GM23338 (cell line): ENCODE measurements around the gene NFATC2IP. TPM values are rescaled to one million over a fixed set of nuclear protein-coding genes. Genes with fewer than 3 reads are reported as not detected.
"Not testable (repeated sequence)": the region's sequence is repeated elsewhere in the genome, so short reads cannot be mapped to it uniquely, and the experiment has no call there.

Source experiments
- ATAC-seq: fragments of 200-7000 bp; cut with Tn5 transposase; 3 replicates; pipeline ENCODE4 v1.9.1; 2020
- DNase-seq: peaks from one replicate; pipeline ENCODE4 v3.0.0-alpha.2; 2015; ENCODE audit warnings: low spot score
- H2AFZ ChIP-seq: fragments of 200-600 bp; sonication (generic); 2 replicates; pipeline ENCODE4 v1.8.0; 2016; ENCODE audit warnings: antibody characterized with exemption, mild to moderate bottlenecking, moderate library complexity
- H3F3A ChIP-seq: fragments of 200-600 bp; sonication (generic); replicated peaks from 2 replicates; pipeline ENCODE4 v1.8.0; 2017; ENCODE audit warnings: antibody characterized with exemption, mixed run types, low read depth
- H3K27ac ChIP-seq: fragments of 200-600 bp; sonication (generic); 2 replicates; pipeline ENCODE4 v1.6.1; 2016; ENCODE audit warnings: low read depth
- H3K27me3 ChIP-seq: fragments of 200-600 bp; sonication (generic); 2 replicates; pipeline ENCODE4 v1.8.0; 2016; ENCODE audit warnings: mild to moderate bottlenecking, mixed run types, moderate library complexity; ENCODE audit not compliant: insufficient read depth
- H3K36me3 ChIP-seq: fragments of 200-600 bp; sonication (generic); 2 replicates; pipeline ENCODE4 v1.8.0; 2016; ENCODE audit warnings: mild to moderate bottlenecking; ENCODE audit not compliant: insufficient read depth
- H3K4me1 ChIP-seq: fragments of 200-600 bp; sonication (generic); 2 replicates; pipeline ENCODE4 v1.8.0; 2016; ENCODE audit warnings: mild to moderate bottlenecking, moderate library complexity; ENCODE audit not compliant: insufficient read depth
- H3K4me2 ChIP-seq: fragments of 200-600 bp; sonication (generic); 2 replicates; pipeline ENCODE4 v1.7.1; 2017; ENCODE audit warnings: mixed run types
- H3K4me3 ChIP-seq: fragments of 200-600 bp; sonication (generic); 2 replicates; pipeline ENCODE4 v1.6.1; 2016; ENCODE audit warnings: mixed run types
- H3K79me2 ChIP-seq: fragments of 200-600 bp; sonication (generic); replicated peaks from 2 replicates; pipeline ENCODE4 v1.8.0; 2017; ENCODE audit warnings: mild to moderate bottlenecking; ENCODE audit not compliant: insufficient read depth
- H3K9me2 ChIP-seq: fragments of 200-600 bp; sonication (generic); 2 replicates; pipeline ENCODE4 v1.8.0; 2017; ENCODE audit not compliant: insufficient read depth
- H4K20me1 ChIP-seq: fragments of 200-600 bp; sonication (generic); replicated peaks from 2 replicates; pipeline ENCODE4 v1.8.0; 2017; ENCODE audit warnings: mild to moderate bottlenecking; ENCODE audit not compliant: insufficient read depth
- H3K27ac Mint-ChIP-seq: 2 replicates; pipeline ENCODE4 v1.8.0; 2020; ENCODE audit warnings: inconsistent platforms, mild to moderate bottlenecking, moderate library complexity, mixed read lengths
- H3K27me3 Mint-ChIP-seq: 3 replicates; pipeline ENCODE4 v1.8.0; 2022; ENCODE audit warnings: low read depth, mild to moderate bottlenecking, moderate library complexity, mixed read lengths, inconsistent platforms; ENCODE audit not compliant: insufficient read depth, poor library complexity
- H3K36me3 Mint-ChIP-seq: 3 replicates; pipeline ENCODE4 v1.8.0; 2021; ENCODE audit warnings: low read depth, mild to moderate bottlenecking, inconsistent platforms, moderate library complexity, mixed read lengths
- H3K4me1 Mint-ChIP-seq: 3 replicates; pipeline ENCODE4 v1.8.0; 2020; ENCODE audit warnings: mild to moderate bottlenecking, inconsistent platforms, mixed read lengths
- H3K4me3 Mint-ChIP-seq: 3 replicates; pipeline ENCODE4 v1.8.0; 2021; ENCODE audit warnings: moderate library complexity, mild to moderate bottlenecking, inconsistent platforms, mixed read lengths
- H3K9me3 Mint-ChIP-seq: 3 replicates; pipeline ENCODE4 v1.8.0; 2020; ENCODE audit warnings: moderate library complexity, mild to moderate bottlenecking, inconsistent platforms, mixed read lengths
- ETS1 ChIP-seq: IDR thresholded peaks from 2 replicates; pipeline ENCODE4 v1.6.1; 2016; ENCODE audit warnings: antibody characterized with exemption
- JUNB ChIP-seq: IDR thresholded peaks from one replicate; pipeline ENCODE4 v1.6.1; 2016; ENCODE audit warnings: antibody characterized with exemption; ENCODE audit not compliant: unreplicated experiment
- NANOG ChIP-seq: IDR thresholded peaks from 2 replicates; pipeline ENCODE4 v1.6.1; 2016; ENCODE audit warnings: antibody characterized with exemption, borderline replicate concordance
- POLR2AphosphoS5 ChIP-seq: IDR thresholded peaks from 2 replicates; pipeline ENCODE4 v1.6.1; 2016; ENCODE audit warnings: antibody characterized with exemption, low read depth
- STAT1 ChIP-seq: IDR thresholded peaks from one replicate; pipeline ENCODE4 v1.6.1; 2016; ENCODE audit warnings: antibody characterized with exemption; ENCODE audit not compliant: unreplicated experiment
- ZNF462 ChIP-seq: fragments of 250-450 bp; sonication (Bioruptor Pico); IDR thresholded peaks from 2 replicates; pipeline ENCODE4 v1.5.0; 2020; ENCODE audit warnings: mild to moderate bottlenecking, moderate library complexity
- polyA plus RNA-seq: library from polyadenylated mRNA; unstranded; fragments of >200 nt; fragmentation: Nextera tagmentation; extraction: Ambion mirVana; gene quantifications from 2 replicates; pipeline ENCODE4 v1.2.1, GENCODE V29; 2016
- total RNA-seq: library from RNA; depleted of rRNA; stranded (reverse); fragments of >200 nt; shearing (Covaris generic); gene quantifications from 2 replicates; pipeline ENCODE4 v1.2.3, GENCODE V29; 2014

The NFATC2IP gene
- total and polyA plus RNA-seq, 2 experiments from 2014 or later: 23.5 to 65.4 TPM

DNA sequence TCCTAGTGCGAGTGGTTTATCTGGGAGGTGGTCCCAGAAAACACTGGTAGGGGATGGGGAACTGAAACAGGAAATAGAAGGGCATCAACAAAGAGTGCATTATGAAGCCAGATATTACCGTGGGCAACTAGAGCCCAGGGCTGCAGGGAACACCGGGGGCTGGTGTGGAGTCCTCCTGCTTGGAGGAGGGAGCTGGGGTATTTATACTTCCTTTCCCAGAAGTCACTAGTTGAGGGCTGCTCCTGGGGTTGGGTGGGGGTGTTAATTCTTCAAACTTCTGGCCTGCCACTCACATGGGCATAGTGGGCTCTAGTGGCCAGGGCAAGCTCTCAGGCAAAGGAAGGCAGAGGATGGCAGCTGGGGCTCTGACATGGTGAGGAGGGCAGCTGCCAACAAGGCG lies 48.8 kb downstream of the NFATC2IP start (continued):
- no peak for TF ChIP-seq JUNB
- TF ChIP-seq NANOG: no peak
- no peak for TF ChIP-seq STAT1

DNA sequence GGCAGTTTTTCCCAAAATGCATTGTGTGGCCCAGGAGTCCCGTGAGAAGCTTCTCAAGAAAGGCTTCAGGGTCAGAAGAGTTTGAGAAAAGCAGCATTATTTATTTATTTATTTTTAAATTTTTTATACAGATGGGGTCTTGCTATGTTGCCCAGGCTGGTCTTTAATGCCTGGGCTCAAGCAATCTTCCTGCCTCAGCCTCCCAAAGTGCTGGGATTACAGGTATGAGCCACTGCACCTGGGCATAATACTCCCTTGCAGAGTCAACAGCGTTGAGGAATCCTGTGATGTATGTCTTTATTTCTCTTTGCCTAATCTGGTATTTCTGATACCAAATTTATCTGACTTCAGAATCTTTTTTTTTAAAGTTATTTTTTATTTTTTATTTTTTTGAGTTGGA lies 49.3 kb downstream of the NFATC2IP start:
- no peak overlapping the region for H3K27ac ChIP-seq
- Mint-ChIP-seq H3K4me1 (no peaks in the 10 kb centered on the region), H3K27me3 (peaks cover 3% of the 10 kb centered on the region), H3K27ac (no peak overlapping the region), H3K9me3 (peaks cover 3% of the 10 kb centered on the region; the same call in 1 of the 3 replicates), H3K36me3 (no peaks in the 10 kb centered on the region), H3K4me3 (no peak overlapping the region)
- no peak overlapping the region for H3K4me3 ChIP-seq
- H3K4me2 ChIP-seq: no peak overlapping the region
- no peaks in the 10 kb centered on the region for H3K36me3 ChIP-seq
- no peaks in the 10 kb centered on the region for H4K20me1 ChIP-seq
- H3K4me1 ChIP-seq: no peaks in the 10 kb centered on the region
- H3K9me2 ChIP-seq: no peaks in the 10 kb centered on the region
- H3F3A ChIP-seq: no peaks in the 10 kb centered on the region
- no peak for ATAC-seq
- no peak for DNase-seq
- TF ChIP-seq JUNB (no peak), STAT1 (no peak)
- H3K27me3 ChIP-seq: no peaks in the 10 kb centered on the region
- H3K79me2 ChIP-seq: no peaks in the 10 kb centered on the region
- no peak overlapping the region for H2AFZ ChIP-seq

- H2AFZ ChIP-seq, H3K79me2 ChIP-seq, ATAC-seq, H3K9me2 ChIP-seq, H3K4me1 ChIP-seq, H3K27ac Mint-ChIP-seq, H4K20me1 ChIP-seq, H3K4me3 ChIP-seq, H3K27me3 Mint-ChIP-seq, H3K27me3 ChIP-seq, H3F3A ChIP-seq, H3K4me2 ChIP-seq, H3K27ac ChIP-seq, H3K4me1 Mint-ChIP-seq, H3K4me3 Mint-ChIP-seq, DNase-seq, H3K36me3 ChIP-seq, H3K36me3 Mint-ChIP-seq, H3K9me3 Mint-ChIP-seq: not testable (repeated sequence)
Measured at GRCh38 chr16:29004496-29005139, 53.9 kb downstream of the NFATC2IP start.

GRCh38 chr16:29007730-29008593 lies 57.2 kb downstream of the NFATC2IP start:
- no peak overlapping the region for H3K27ac ChIP-seq
- H3K36me3 Mint-ChIP-seq: no peaks in the 10 kb centered on the region
- H3F3A ChIP-seq: no peaks in the 10 kb centered on the region
- no peak overlapping the region for H3K4me3 ChIP-seq
- no peak for DNase-seq
- H3K4me2 ChIP-seq: no peak overlapping the region
- no peak overlapping the region for H3K4me3 Mint-ChIP-seq
- no peak overlapping the region for H3K27ac Mint-ChIP-seq
- no peaks in the 10 kb centered on the region for H4K20me1 ChIP-seq
- no peaks in the 10 kb centered on the region for H3K27me3 ChIP-seq
- peaks cover 4% of the 10 kb centered on the region; the same call in 1 of the 2 replicates for H3K9me2 ChIP-seq
- H3K9me3 Mint-ChIP-seq: no peaks in the 10 kb centered on the region
- H3K79me2 ChIP-seq: no peaks in the 10 kb centered on the region
- no peaks in the 10 kb centered on the region for H3K4me1 ChIP-seq
- no peak for ATAC-seq
- peaks cover 4% of the 10 kb centered on the region; the same call in 2 of the 3 replicates for H3K4me1 Mint-ChIP-seq
- no peaks in the 10 kb centered on the region for H3K27me3 Mint-ChIP-seq
- H2AFZ ChIP-seq: no peak overlapping the region
- no peaks in the 10 kb centered on the region for H3K36me3 ChIP-seq
- TF ChIP-seq ETS1 (no peak), ZNF462 (CRISPR knock-in tag) (no peak), POLR2AphosphoS5 (no peak)
